Karpas-422 (cell line): Measurements from ENCODE around the gene USP35. TPM values are rescaled to one million over a fixed set of nuclear protein-coding genes. Genes with fewer than 3 reads are reported as not detected.
A peak's percentile ranks its signal among the peaks of the same experiment; 100 is the strongest.

ENCODE experiments used
- DNase-seq: peaks from one replicate; pipeline ENCODE4 v3.0.0-alpha.2; 2015
- H2AFZ ChIP-seq: fragments of 200-600 bp; sonication (generic); 2 replicates; pipeline ENCODE4 v1.6.1; 2014; ENCODE audit warnings: antibody characterized with exemption, low read length, mixed read lengths
- H3K27ac ChIP-seq: fragments of 200-600 bp; sonication (generic); 2 replicates; pipeline ENCODE4 v1.5.1; 2014; ENCODE audit warnings: mild to moderate bottlenecking, low read length, moderate library complexity
- H3K27me3 ChIP-seq: fragments of 200-600 bp; sonication (generic); 2 replicates; pipeline ENCODE4 v1.6.1; 2014; ENCODE audit warnings: low read length, mixed read lengths
- H3K36me3 ChIP-seq: fragments of 200-600 bp; sonication (generic); 2 replicates; pipeline ENCODE4 v1.6.1; 2014; ENCODE audit warnings: low read length, mixed read lengths; ENCODE audit not compliant: insufficient read depth
- H3K4me1 ChIP-seq: fragments of 200-600 bp; sonication (generic); 2 replicates; pipeline ENCODE4 v1.6.1; 2014; ENCODE audit warnings: mild to moderate bottlenecking, low read length, mixed read lengths
- H3K4me2 ChIP-seq: fragments of 200-600 bp; sonication (generic); 2 replicates; pipeline ENCODE4 v1.6.1; 2014; ENCODE audit warnings: low read length, low read depth, mild to moderate bottlenecking; ENCODE audit not compliant: poor library complexity, severe bottlenecking
- H3K4me3 ChIP-seq: fragments of 200-600 bp; sonication (generic); 2 replicates; pipeline ENCODE4 v1.5.1; 2014; ENCODE audit warnings: mild to moderate bottlenecking, antibody characterized with exemption, low read length, mixed read lengths
- H3K79me2 ChIP-seq: fragments of 200-600 bp; sonication (generic); 2 replicates; pipeline ENCODE4 v1.6.1; 2014; ENCODE audit warnings: mild to moderate bottlenecking, low read length, mixed read lengths
- H3K9ac ChIP-seq: fragments of 200-600 bp; sonication (generic); 2 replicates; pipeline ENCODE4 v1.6.0; 2014; ENCODE audit warnings: low read length
- H3K9me2 ChIP-seq: fragments of 200-600 bp; sonication (generic), shearing (Covaris generic); replicated peaks from 2 replicates; pipeline ENCODE4 v1.6.0; 2014; ENCODE audit warnings: mild to moderate bottlenecking, low read length, moderate library complexity; ENCODE audit not compliant: insufficient read depth
- H3K9me3 ChIP-seq: fragments of 300-700, 200-600 bp; sonication (generic); 2 replicates; pipeline ENCODE4 v1.6.1; 2014; ENCODE audit warnings: low read length, mixed read lengths
- H4K20me1 ChIP-seq: fragments of 200-600 bp; sonication (generic); 2 replicates; pipeline ENCODE4 v1.6.1; 2014; ENCODE audit warnings: mild to moderate bottlenecking, antibody characterized with exemption, low read length, low read depth; ENCODE audit not compliant: insufficient read depth
- total RNA-seq: library from RNA; depleted of rRNA; stranded (reverse); fragments of >200 nt; shearing (Covaris generic); gene quantifications from 2 replicates; pipeline ENCODE4 v1.2.3, GENCODE V29; 2014; ENCODE audit warnings: low replicate concordance

The USP35 gene
- total RNA-seq, 1 experiment from 2014 or later: 1.7 TPM

DNA sequence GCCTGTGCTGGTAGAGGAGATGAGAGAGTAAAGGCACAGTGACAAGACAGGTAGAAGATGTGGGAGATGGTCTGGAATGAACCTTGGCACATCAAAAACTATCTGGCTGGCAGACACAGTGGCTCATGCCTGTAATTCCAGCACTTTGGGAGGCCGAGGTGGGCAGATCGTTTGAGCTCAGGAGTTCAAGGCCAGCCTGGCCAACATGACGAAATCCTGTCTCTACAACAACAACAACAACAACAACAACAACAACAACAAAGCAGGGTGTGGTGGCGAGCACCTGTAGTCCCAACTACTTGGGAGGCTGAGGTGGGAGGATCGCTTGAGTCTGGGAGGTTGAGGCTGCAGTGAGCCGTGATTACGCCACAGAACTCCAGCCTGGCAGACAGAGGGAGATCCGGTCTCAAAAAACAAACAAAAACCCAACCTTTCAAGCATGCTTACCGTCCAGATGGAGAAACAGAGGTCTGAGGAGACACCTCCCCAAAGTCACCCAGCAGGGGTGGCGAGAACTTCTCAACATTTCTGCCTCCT is 12.0 kb upstream of the USP35 start:
- H3K9me3 ChIP-seq: no peaks in the 10 kb centered on the region
- H3K4me2 ChIP-seq: no peak overlapping the region
- H3K9me2 ChIP-seq: no peaks in the 10 kb centered on the region
- DNase-seq: no peak
- no peak overlapping the region for H2AFZ ChIP-seq
- no peaks in the 10 kb centered on the region for H3K79me2 ChIP-seq
- H3K4me3 ChIP-seq: no peak overlapping the region
- H4K20me1 ChIP-seq: no peaks in the 10 kb centered on the region
- no peak overlapping the region for H3K27ac ChIP-seq
- no peak overlapping the region for H3K9ac ChIP-seq
- H3K36me3 ChIP-seq: no peaks in the 10 kb centered on the region
- no peaks in the 10 kb centered on the region for H3K27me3 ChIP-seq
- H3K4me1 ChIP-seq: no peaks in the 10 kb centered on the region

DNA sequence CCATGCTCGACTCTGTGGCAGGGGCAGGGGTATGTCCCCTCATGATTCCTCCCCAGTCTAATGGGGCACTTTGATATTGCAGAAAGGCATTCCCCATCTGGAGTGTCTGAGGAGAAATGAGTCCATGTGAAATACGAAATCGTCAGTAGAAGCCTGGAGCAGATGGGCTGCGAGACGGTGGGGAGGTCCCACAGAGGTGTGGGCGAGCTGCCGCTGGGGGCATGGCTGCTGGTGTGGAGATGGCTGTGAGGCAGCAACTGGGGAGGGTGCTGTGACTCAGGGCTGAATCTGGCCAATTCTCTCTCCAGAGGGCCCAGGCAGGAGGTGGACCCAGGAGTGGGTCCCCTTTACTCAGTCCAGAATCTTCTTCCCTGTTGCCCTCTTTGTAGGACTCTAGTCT is 11.5 kb upstream of the USP35 start:
- Histone ChIP-seq H2AFZ (no peak overlapping the region), H3K4me1 (no peaks in the 10 kb centered on the region), H3K9me2 (no peaks in the 10 kb centered on the region), H4K20me1 (no peaks in the 10 kb centered on the region), H3K4me3 (no peak overlapping the region), H3K79me2 (no peaks in the 10 kb centered on the region), H3K36me3 (no peaks in the 10 kb centered on the region), H3K9ac (no peak overlapping the region), H3K9me3 (no peaks in the 10 kb centered on the region), H3K4me2 (no peak overlapping the region), H3K27me3 (no peaks in the 10 kb centered on the region), H3K27ac (no peak overlapping the region)
- DNase-seq: no peak

DNA sequence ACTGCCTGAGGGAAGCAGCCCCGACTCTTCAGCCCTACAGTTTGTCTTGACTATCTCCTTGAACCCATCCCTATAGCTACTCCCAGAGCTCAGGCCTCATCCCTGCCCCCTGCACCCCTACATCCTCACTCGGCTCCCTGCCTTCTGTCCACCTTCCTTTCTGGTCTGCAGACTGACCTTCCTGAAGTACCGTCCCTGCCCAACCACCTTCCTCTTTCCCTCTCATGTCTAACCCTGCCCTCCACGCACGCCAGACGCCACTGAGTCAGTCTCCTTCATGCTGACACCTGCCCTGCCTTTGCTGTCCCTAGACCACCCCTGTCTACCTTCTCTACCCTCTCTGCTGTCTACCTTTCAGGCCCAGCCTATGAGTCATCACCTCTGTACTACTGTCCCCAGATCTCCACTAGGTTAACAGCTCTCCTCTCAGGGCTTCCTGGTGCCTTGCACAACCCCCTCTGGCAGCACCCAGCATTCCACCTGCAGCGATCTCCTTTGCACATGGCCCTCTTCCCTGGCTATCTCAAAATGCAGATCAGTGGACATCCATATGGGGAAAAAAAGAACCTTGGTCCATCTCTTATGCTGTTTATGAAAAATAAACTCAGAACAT is 9.2 kb upstream of the USP35 start:
- Histone ChIP-seq H3K36me3 (no peaks in the 10 kb centered on the region), H3K4me2 (no peak overlapping the region), H4K20me1 (no peaks in the 10 kb centered on the region), H3K9me2 (no peaks in the 10 kb centered on the region), H3K9ac (no peak overlapping the region), H3K27me3 (no peaks in the 10 kb centered on the region), H3K27ac (no peak overlapping the region), H2AFZ (no peak overlapping the region), H3K79me2 (no peaks in the 10 kb centered on the region), H3K4me1 (no peaks in the 10 kb centered on the region), H3K9me3 (no peaks in the 10 kb centered on the region), H3K4me3 (no peak overlapping the region)
- no peak for DNase-seq

DNA sequence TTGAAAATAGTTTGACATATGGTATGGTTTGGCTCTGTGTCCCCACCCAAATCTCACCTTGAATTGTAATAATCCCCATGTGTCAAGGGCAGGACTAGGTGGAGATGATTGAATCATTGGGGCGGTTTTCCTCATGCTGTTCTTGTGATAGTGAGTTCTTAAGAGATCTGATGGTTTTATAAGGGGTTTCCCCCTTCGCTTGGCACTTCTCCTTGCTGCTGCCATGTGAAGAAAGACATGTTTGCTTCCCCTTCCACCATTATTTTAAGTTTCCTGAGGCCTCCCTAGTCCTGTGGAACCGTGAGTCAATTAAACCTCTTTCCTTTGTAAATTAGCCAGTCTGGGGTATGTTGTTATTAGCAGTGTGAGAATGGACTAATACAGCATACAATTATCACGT is 8.0 kb upstream of the USP35 start:
- Histone ChIP-seq H3K4me1 (no peaks in the 10 kb centered on the region), H3K4me2 (no peak overlapping the region), H3K79me2 (no peaks in the 10 kb centered on the region), H3K9me2 (no peaks in the 10 kb centered on the region), H2AFZ (no peak overlapping the region), H3K9me3 (no peaks in the 10 kb centered on the region), H3K27me3 (no peaks in the 10 kb centered on the region), H3K4me3 (no peak overlapping the region), H3K36me3 (no peaks in the 10 kb centered on the region), H3K9ac (no peak overlapping the region), H4K20me1 (no peaks in the 10 kb centered on the region), H3K27ac (no peak overlapping the region)
- DNase-seq: no peak

DNA sequence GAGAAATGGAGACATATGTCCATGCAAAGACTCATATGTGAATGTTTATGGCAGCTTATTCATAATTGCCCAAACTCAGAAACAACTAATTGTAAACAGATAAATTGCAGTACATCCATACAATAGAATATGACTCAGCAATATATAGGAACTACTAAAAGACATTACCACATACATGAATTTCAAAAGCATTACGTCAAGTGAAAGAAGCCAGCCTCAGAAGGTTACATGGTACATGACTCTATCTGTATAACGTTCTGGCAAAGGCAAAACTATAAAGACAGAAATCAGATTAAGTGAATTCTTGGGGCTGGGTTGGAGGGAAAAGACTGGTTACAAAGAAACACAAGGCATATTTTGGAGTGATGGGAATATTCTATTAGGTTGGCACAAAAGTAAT is 7.5 kb upstream of the USP35 start:
- Histone ChIP-seq H3K36me3 (no peaks in the 10 kb centered on the region), H3K9me2 (no peaks in the 10 kb centered on the region)

DNA sequence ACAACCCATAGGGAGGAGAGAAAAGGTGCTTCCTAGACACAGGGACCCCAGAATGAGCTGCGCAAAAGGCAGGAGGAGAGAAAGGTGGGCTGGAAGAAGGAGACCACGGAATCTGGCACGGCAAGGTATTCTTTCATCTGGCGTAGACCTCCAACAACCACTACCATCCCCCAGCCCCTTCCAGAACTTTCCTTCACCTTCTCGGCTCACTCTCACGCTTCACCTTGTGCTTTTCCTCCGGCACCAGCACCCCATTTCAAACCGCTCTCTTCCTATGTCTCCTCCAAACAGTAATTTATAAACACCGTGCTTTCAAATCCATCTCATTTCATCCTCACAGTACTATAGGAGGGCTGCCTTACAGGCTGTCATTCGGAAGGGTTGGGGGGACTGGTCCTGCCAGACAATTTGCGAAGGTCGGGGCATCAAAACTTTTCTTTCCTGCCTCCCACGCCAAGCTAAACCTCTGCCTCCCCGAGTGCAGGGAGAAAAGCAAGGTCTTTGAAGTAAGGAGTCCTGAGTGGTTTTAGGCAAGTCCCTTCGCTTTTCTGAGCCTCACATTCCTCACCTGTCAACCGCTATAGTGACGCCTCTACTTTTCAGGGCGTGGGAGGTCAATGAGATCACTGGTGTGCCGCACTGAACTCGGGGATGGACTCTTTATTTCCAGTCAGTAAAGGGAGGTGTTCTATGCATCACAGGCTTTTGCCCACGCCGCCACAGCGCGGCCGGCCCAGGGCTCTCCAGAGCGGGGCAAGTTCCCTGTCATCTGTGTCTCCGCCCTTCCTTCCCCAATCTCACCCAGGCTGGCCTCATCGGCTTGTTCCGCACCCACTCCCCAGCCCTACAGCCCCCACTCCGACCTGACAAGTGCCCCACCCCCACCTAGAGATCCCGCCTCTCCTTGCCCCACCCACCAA is 1.1 kb upstream of the USP35 start:
- H3K36me3 ChIP-seq: no peaks in the 10 kb centered on the region
- peak overlapping the region; percentile 95 for H3K4me3 ChIP-seq
- no peaks in the 10 kb centered on the region for H3K9me2 ChIP-seq
- H3K27me3 ChIP-seq: no peaks in the 10 kb centered on the region
- 0 out of 2 replicates have a peak, but pooled peaks cover 2% of the 10 kb centered on the region for H4K20me1 ChIP-seq
- DNase-seq: no peak
- peak overlapping the region; percentile 97 for H3K4me2 ChIP-seq
- H3K9me3 ChIP-seq: no peaks in the 10 kb centered on the region
- no peaks in the 10 kb centered on the region for H3K79me2 ChIP-seq
- H3K9ac ChIP-seq: peak overlapping the region; percentile 83
- H3K4me1 ChIP-seq: peaks cover 21% of the 10 kb centered on the region
- H3K27ac ChIP-seq: no peak overlapping the region
- peak overlapping the region; percentile 95; the same call in 1 of the 2 replicates for H2AFZ ChIP-seq

More for the DNA sequence above, 7.5 kb upstream of the USP35 start:
- H3K27me3 ChIP-seq: no peaks in the 10 kb centered on the region
- H3K27ac ChIP-seq: no peak overlapping the region
- H3K4me1 ChIP-seq: no peaks in the 10 kb centered on the region
- H3K4me2 ChIP-seq: no peak overlapping the region
- H3K4me3 ChIP-seq: no peak overlapping the region
- no peak for DNase-seq
- H3K9me3 ChIP-seq: no peaks in the 10 kb centered on the region
- H3K9ac ChIP-seq: no peak overlapping the region
- no peak overlapping the region for H2AFZ ChIP-seq
- no peaks in the 10 kb centered on the region for H3K79me2 ChIP-seq
- H4K20me1 ChIP-seq: no peaks in the 10 kb centered on the region

DNA sequence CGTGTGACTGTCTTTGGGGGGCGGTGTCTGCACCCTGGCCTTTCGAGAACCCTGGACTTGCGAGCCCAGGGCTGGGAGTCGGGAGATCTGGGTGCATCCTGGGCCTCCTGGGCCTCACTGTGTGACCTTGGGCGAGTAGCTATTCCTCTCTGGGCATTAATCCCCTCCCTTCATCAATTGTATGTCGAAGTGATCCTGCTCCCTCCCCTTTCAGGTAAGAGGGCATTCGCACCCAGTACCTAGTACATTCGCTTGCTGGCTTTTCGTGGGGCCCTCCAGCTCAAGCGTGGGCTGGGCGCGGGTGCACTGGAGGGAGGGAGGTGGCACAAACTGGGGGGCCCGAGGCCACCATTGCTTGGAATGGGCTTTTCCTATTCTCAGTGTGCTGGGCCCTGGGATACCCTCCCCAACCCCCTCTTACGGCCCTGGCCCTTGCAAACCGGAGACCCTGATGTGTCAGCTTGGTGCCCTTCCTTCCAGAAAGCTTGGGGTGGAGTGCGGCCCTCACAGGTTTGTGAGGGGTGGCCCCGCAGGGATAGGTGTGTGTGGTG is 530 bp downstream of the USP35 start:
- Histone ChIP-seq H3K27me3 (no peaks in the 10 kb centered on the region), H3K4me1 (peaks cover 21% of the 10 kb centered on the region), H4K20me1 (0 out of 2 replicates have a peak, but pooled peaks cover 2% of the 10 kb centered on the region), H3K9me3 (no peaks in the 10 kb centered on the region), H3K9me2 (no peaks in the 10 kb centered on the region), H3K36me3 (no peaks in the 10 kb centered on the region), H3K9ac (peak overlapping the region; percentile 83), H3K4me3 (peak overlapping the region; percentile 95), H3K79me2 (no peaks in the 10 kb centered on the region), H2AFZ (peak overlapping the region; percentile 96; the same call in 1 of the 2 replicates), H3K4me2 (peak overlapping the region; percentile 97), H3K27ac (no peak overlapping the region)
- DNase-seq: no peak

DNA sequence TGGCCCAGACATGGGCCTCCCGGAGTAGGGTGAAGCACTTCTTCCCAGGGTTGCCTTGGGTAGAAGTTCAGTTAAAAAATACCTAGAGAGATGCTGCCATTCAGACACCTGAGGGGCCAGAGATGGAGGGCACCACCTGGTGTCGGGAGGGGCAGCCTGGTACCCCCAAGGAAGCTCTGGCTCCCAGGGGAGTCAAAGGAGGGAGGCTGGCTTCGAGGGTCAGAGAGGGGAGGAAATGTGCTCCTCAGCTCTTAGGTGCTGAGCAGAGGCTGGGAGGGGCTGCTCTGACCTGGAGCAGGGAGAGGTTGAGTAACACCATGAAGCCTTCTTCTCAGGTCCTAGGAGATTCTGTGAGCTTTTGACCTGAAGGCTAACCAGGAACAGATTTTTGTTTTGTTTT is 1.1 kb downstream of the USP35 start:
- no peak overlapping the region for H3K4me2 ChIP-seq
- H3K27ac ChIP-seq: no peak overlapping the region
- peaks cover 21% of the 10 kb centered on the region for H3K4me1 ChIP-seq
- no peaks in the 10 kb centered on the region for H3K36me3 ChIP-seq
- no peaks in the 10 kb centered on the region for H3K27me3 ChIP-seq
- no peak overlapping the region for H2AFZ ChIP-seq
- DNase-seq: no peak
- H3K79me2 ChIP-seq: no peaks in the 10 kb centered on the region
- H3K9me3 ChIP-seq: no peaks in the 10 kb centered on the region
- H3K4me3 ChIP-seq: no peak overlapping the region
- H3K9me2 ChIP-seq: no peaks in the 10 kb centered on the region
- H4K20me1 ChIP-seq: 0 out of 2 replicates have a peak, but pooled peaks cover 2% of the 10 kb centered on the region
- no peak overlapping the region for H3K9ac ChIP-seq
